DMS114 treated with DMSO at 0.1 percent for 48 hours (cell line): ENCODE measurements around the gene C1orf159.

ENCODE experiments used
- DNase-seq: peaks from one replicate; lab custom pipeline; 2025; ENCODE audit not compliant: unreplicated experiment; lab: John Stamatoyannopoulos, UW

C1orf159 gene

GRCh38 chr1:1040004-1040991 is 75.6 kb downstream of the C1orf159 start:
- no peak for DNase-seq

- DNase-seq, result no peak
Measured at GRCh38 chr1:1039145-1039910, 76.6 kb downstream of the C1orf159 start.

GRCh38 chr1:1038694-1039093 is 77.2 kb downstream of the C1orf159 start:
- no peak for DNase-seq

GRCh38 chr1:1037366-1038327 is 78.2 kb downstream of the C1orf159 start:
- no peak for DNase-seq

GRCh38 chr1:1035291-1035943 is 80.5 kb downstream of the C1orf159 start:
- no peak for DNase-seq

GRCh38 chr1:1034439-1034781 is 81.5 kb downstream of the C1orf159 start:
- DNase-seq, result no peak

GRCh38 chr1:1033731-1034438 is 82.0 kb downstream of the C1orf159 start:
- DNase-seq, result no peak

- no peak for DNase-seq
Measured at GRCh38 chr1:1033009-1033587, 82.8 kb downstream of the C1orf159 start.

- no peak for DNase-seq
Measured at GRCh38 chr1:1032424-1032823, 83.5 kb downstream of the C1orf159 start.
